GM18519 (cell line): ENCODE data around the gene TMEM182.
A peak's percentile ranks its signal among the peaks of the same experiment; 100 is the strongest.

Source experiments
- ATAC-seq: cut with Tn5 transposase; IDR thresholded peaks from one replicate; pipeline ENCODE4 v1.9.1; 2021; ENCODE audit warnings: mild to moderate bottlenecking, moderate library complexity; ENCODE audit not compliant: unreplicated experiment, low FRiP score

The TMEM182 gene

GRCh38 chr2:102798181-102798580 lies 36.4 kb downstream of the TMEM182 start:
- no peak for ATAC-seq

DNA sequence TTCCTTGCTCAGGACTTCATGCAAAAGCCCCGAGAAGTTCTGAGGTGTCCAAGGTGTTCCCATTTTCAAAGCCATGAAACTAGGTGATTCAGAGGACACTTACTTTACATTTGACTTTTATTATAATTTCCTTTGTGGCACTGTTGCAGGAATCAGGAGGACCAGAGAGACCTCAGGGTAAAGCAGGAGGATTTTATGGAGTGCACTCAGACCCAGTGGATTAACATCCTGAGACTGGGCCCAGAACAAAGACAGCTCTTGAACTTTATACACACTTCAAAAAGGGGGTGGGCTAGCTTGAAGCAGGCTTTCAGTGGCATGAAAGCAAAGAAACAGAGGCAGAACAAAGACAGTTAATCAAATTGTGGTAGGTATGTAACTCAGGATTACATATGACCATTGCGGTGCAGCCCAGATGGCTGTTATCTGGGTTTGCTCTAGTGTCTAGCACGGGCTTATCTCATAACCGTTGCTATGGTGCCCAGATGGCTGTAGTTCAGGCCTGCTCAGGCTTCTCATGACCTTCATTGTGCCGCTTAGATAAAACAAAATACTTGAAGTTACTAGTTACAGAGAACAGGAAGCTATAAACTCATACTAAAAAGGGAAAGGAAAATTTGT lies 39.4 kb downstream of the TMEM182 start:
- ATAC-seq: no peak

DNA sequence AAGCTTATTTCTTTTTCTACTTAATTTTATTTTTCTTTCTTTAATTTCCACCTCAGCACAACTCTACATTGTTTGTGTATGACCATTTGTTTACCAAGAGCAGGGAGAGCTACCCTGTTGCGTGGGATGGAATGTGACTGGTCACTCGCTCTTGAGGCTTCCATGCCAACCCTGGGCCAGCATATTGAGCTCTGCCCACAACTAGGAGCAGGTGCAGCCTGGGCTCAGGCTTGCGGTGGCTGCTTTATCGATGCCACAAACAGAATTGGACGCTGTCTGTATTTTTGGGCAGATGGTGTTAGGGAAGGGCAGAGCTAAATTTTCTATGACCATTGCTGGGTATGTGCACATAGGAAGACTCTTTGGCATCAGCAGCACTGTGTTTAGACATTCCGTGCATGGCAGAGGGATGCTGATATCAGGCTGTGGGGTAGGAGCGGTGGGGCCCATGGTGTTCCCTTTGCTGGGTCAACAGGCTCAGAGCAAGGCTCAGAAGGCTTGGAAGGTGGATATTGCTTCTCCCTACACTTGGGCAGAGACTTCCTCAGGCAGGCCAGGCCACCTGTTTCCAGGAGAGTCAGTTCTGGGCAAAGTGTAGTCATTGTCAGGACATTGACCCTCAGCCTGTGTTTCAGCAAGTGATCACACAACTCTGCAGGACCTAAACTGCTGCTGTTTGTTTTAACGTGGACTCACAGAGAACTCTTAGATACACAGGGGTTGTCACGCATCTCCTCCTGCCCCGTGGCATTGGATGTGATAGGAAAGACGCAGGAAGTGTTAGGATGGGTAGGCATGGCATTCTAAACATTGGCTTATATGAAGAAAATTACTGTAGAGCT lies 40.2 kb downstream of the TMEM182 start:
- ATAC-seq: no peak

GRCh38 chr2:102803041-102803896 lies 41.4 kb downstream of the TMEM182 start:
- no peak for ATAC-seq

GRCh38 chr2:102803897-102804217 lies 42.0 kb downstream of the TMEM182 start:
- no peak for ATAC-seq

GRCh38 chr2:102806250-102806837 lies 44.5 kb downstream of the TMEM182 start:
- ATAC-seq: peak; percentile 74

- ATAC-seq: no peak
Measured at GRCh38 chr2:102809291-102810189, 47.7 kb downstream of the TMEM182 start.

GRCh38 chr2:102815285-102815684 lies 53.5 kb downstream of the TMEM182 start:
- ATAC-seq: no peak

GRCh38 chr2:102826904-102827303 lies 65.1 kb downstream of the TMEM182 start:
- ATAC-seq: no peak

DNA sequence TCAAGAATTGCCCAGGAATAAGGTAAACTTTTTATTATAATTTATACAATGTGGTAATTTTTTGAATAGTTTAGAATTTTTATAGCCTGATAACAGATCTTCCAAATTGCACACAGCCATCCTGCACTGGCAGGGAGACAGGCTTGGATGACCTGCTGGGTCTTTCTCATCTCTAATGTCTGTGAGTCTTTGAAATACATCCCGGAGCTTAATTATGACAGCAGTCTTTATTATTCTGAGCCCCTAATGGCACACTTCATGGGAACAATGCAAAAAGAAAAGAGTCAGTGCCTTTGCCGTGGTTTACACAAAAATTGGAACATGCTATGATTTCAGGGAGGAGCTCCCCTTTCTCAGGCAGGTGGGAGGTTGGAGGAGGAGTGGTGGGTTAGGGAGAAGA lies 71.0 kb downstream of the TMEM182 start:
- ATAC-seq: no peak

DNA sequence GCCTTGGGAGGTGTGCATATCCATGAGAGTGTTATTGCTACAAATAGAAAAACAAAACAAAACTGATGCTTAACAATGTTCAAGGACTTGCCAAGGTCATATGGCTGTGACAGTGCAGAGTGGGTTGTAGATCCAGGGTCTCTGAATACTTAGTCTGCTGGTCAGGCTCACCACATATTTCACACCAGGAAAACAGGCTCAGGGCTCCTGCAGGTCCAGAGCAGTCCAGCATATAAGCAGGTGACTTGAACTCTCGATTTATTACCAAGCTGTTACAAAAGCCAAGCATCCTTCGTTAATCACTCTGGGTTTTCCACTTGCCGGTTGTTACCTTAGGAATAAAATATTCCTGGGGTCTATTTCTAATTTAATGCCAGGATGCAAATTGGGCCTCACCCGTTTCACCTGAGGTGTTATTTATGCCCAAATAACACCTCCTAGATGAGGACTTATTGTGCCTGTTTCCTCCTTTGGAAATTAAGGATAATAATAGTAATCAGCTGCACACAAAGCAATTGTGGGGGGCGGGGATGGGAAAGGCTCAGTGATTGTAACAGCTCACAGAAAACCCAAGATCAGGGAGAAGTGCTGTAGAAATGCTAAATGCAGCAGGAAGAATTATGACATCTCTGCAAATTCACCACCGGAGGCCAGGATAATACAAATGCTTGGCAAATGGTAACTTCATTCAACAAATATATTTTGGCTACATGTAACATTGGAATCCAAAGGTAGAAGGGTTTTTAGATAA lies 72.9 kb downstream of the TMEM182 start:
- ATAC-seq: no peak

- ATAC-seq: no peak
Measured at GRCh38 chr2:102837626-102838198, 75.9 kb downstream of the TMEM182 start.

DNA sequence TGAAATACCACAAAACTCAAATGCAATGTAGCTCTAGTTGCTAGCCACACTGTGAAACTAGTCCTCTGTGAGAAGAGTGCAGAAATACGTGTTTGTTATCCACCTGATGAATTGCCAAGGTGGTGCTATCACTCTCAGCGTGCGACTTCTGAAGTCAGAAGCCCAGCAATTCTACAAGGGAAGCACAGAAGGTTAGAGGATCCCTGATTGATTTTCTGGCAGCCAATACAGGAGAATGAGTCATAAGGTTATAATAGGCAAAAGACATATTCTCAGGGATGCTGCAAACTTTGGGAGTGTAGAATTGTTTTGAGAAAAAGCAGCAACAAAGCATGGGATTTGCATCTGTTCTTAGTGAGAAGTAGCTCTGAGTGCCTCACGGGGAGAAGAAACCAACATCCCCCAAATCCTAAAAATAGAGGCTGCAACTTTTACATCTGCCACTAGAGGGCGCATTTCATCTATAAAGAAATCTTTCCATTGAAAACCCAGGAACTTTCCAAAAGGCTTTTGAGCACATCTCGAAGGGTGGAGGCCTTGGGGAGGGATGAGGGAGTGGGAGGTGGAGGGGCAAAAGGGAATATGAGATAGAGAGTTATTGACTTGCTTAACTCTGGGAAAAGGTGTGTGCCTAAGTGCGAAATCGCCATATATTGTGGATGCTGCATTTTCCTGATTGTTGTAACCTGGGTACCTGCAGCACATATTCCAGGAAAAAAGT lies 78.0 kb downstream of the TMEM182 start:
- no peak for ATAC-seq

DNA sequence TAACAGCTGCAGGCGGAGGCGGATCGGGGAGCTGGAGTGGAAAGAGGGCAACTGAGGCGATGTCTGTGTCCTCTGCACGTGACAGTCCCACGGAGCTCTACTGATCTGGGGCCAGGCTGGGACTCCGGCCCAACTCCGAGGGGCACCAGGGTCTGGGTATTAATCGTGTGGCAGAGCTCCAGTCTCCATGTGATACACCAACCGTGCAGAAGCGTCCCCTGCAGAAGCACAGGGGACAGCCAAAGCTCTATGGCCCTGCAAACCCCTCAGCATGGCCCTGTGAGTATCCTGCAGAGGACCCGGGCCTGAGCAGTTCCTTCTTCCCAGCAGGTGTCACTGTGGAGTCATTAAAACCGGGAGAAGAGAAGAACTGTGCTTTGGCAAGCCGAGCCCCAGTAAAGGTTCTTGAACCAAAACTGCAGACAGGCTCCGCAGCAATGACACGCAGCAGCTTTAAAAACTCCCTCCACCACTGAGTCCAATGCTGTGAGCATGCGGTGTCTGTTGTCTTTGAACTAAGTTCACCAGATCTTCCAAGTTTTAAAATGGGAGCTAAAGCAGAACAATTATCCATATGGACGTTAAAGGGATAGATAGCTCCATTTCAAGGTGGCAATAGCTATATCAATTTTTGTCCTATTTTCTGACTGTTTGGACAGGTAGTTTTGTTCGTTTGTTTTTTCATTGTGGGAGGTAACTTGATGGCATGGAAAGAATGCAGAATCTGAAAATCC lies 79.4 kb downstream of the TMEM182 start:
- ATAC-seq: peak; percentile 75

GRCh38 chr2:102843764-102844443 lies 82.1 kb downstream of the TMEM182 start:
- ATAC-seq: no peak

- ATAC-seq: no peak
Measured at GRCh38 chr2:102844911-102845310, 83.1 kb downstream of the TMEM182 start.

GRCh38 chr2:102848366-102848839 lies 86.6 kb downstream of the TMEM182 start:
- ATAC-seq: no peak
